22Rv1 (cell line): ENCODE results near the gene U2AF2.

Experiments used
- ZFX ChIP-seq: fragments of 450-650 bp; IDR thresholded peaks from 2 replicates; pipeline ENCODE4 v1.6.1; 2017; ENCODE audit warnings: antibody characterized with exemption, borderline replicate concordance
- TF ChIP-seq, protein P1 (sequence below): fragments of 450-650 bp; IDR thresholded peaks from 2 replicates; pipeline ENCODE4 v1.5.1; 2017; ENCODE audit warnings: mild to moderate bottlenecking

DNA sequence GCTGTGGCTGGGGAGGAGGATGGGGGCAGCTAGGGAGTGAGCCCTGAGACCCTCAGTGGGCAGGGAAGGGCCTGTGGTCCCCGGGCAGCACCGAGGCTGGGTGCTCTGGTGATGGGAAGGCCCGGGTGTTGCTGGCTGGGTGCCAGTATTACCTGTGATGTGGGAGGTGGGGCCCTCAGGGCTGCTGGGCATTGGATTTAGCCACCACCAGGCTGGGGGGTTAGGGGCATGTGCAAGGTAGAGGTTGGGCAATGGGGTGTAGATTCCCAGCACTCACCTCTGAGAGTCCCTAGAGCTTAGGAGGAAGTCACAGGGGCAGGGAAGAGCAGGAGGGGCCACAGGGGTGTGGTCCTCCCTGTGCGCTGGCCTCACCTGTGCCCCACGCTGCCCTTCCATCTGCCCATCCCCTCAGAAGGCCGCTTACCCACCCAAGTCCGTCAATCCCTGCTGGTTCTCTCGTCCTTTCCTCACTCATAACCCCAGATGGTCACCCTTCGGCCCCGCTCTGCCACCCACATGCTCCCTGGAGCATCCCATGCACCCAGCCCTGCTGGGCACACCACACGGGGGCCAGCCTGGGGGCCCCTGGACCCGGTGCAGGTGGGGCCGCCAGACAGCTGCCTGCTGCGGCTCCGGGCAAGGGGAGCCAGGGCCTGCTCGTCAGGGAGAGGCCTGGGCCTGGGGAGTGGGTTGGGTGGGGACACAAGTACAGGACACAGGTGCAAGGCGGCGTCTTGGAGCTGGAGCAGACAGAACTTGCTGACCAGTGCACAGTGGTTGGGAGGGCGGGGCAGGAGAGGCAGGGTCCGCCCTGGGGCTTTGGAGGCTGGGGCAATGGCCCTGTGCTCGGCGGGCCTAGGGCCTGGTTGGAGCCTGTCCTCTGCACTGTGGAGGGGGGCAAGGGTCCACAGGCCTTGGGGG lies 32.7 kb downstream of the U2AF2 start:
- TF ChIP-seq, protein P1, sequence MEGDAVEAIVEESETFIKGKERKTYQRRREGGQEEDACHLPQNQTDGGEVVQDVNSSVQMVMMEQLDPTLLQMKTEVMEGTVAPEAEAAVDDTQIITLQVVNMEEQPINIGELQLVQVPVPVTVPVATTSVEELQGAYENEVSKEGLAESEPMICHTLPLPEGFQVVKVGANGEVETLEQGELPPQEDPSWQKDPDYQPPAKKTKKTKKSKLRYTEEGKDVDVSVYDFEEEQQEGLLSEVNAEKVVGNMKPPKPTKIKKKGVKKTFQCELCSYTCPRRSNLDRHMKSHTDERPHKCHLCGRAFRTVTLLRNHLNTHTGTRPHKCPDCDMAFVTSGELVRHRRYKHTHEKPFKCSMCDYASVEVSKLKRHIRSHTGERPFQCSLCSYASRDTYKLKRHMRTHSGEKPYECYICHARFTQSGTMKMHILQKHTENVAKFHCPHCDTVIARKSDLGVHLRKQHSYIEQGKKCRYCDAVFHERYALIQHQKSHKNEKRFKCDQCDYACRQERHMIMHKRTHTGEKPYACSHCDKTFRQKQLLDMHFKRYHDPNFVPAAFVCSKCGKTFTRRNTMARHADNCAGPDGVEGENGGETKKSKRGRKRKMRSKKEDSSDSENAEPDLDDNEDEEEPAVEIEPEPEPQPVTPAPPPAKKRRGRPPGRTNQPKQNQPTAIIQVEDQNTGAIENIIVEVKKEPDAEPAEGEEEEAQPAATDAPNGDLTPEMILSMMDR = no peak
- TF ChIP-seq ZFX = no peak
